Ishikawa (cell line): ENCODE data around the gene OAS3.

Experiments
- CEBPB ChIP-seq: IDR thresholded peaks from 2 replicates; pipeline ENCODE4 v1.6.1; 2012
- CREB1 ChIP-seq: IDR thresholded peaks from 2 replicates; pipeline ENCODE4 v1.6.1; 2012; ENCODE audit warnings: low read depth
- EGR1 ChIP-seq: IDR thresholded peaks from 2 replicates; pipeline ENCODE4 v1.6.1; 2012
- EP300 ChIP-seq: IDR thresholded peaks from 2 replicates; pipeline ENCODE4 v1.6.1; 2012; ENCODE audit warnings: borderline replicate concordance
- FOXM1 ChIP-seq: IDR thresholded peaks from 2 replicates; pipeline ENCODE4 v1.6.1; 2012; ENCODE audit warnings: low read depth, borderline replicate concordance
- MAX ChIP-seq: IDR thresholded peaks from 2 replicates; pipeline ENCODE4 v1.6.1; 2012
- NFIC ChIP-seq: IDR thresholded peaks from 2 replicates; pipeline ENCODE4 v1.6.1; 2012
- RAD21 ChIP-seq: IDR thresholded peaks from 2 replicates; pipeline ENCODE4 v1.6.1; 2012; ENCODE audit warnings: low read depth
- TAF1 ChIP-seq: IDR thresholded peaks from 2 replicates; pipeline ENCODE4 v1.6.1; 2012; ENCODE audit warnings: low read depth, mild to moderate bottlenecking
- TCF12 ChIP-seq: IDR thresholded peaks from 2 replicates; pipeline ENCODE4 v1.6.1; 2012; ENCODE audit warnings: low read depth
- TEAD4 ChIP-seq: IDR thresholded peaks from 2 replicates; pipeline ENCODE4 v1.6.1; 2012
- USF1 ChIP-seq: IDR thresholded peaks from 2 replicates; pipeline ENCODE4 v1.6.1; 2012
- YY1 ChIP-seq: IDR thresholded peaks from 2 replicates; pipeline ENCODE4 v1.6.1; 2012; ENCODE audit warnings: low read depth
- ZBTB7A ChIP-seq: IDR thresholded peaks from 2 replicates; pipeline ENCODE4 v1.6.1; 2012; ENCODE audit warnings: low read depth
- TF ChIP-seq, protein P1 (sequence below): IDR thresholded peaks from 2 replicates; pipeline ENCODE4 v1.6.1; 2012; ENCODE audit warnings: low read depth, mild to moderate bottlenecking

The OAS3 gene

DNA sequence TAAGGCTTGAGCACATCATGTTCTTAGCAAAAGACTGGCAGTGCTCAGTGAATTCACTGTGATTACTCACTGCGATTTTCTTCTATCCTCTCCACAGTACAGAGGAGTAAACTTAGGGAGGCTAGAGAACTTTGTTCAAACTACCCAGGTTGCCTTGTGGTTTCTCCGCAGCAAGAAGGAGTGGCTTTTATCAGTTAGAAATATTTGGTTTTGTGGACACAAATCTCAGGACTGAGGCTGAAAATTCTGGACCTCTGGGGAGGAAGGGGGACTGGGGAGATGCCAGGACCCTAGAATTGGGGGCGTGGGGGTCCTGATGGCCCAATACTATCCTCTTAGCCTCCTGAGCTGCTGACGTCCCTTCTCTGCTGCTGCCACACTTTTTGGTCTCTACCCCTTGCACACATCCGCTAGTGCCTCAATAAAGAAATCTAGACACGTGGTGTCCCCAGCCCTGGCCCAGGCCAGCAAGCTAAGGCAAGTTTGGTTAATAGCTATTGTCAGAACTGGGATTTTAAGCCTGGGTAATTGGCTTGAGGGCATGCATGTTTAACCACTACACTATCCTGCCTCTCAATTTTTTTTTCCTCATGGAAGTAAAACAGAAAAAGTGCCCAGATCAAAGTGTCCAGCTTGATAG, 40.9 kb downstream of the OAS3 start:
- no peak for TF ChIP-seq EGR1
- TF ChIP-seq CREB1, result no peak
- no peak for TF ChIP-seq USF1
- no peak for TF ChIP-seq NFIC
- TF ChIP-seq ZBTB7A, result no peak
- TF ChIP-seq FOXM1, result no peak
- TF ChIP-seq YY1, result no peak
- TF ChIP-seq, protein P1, sequence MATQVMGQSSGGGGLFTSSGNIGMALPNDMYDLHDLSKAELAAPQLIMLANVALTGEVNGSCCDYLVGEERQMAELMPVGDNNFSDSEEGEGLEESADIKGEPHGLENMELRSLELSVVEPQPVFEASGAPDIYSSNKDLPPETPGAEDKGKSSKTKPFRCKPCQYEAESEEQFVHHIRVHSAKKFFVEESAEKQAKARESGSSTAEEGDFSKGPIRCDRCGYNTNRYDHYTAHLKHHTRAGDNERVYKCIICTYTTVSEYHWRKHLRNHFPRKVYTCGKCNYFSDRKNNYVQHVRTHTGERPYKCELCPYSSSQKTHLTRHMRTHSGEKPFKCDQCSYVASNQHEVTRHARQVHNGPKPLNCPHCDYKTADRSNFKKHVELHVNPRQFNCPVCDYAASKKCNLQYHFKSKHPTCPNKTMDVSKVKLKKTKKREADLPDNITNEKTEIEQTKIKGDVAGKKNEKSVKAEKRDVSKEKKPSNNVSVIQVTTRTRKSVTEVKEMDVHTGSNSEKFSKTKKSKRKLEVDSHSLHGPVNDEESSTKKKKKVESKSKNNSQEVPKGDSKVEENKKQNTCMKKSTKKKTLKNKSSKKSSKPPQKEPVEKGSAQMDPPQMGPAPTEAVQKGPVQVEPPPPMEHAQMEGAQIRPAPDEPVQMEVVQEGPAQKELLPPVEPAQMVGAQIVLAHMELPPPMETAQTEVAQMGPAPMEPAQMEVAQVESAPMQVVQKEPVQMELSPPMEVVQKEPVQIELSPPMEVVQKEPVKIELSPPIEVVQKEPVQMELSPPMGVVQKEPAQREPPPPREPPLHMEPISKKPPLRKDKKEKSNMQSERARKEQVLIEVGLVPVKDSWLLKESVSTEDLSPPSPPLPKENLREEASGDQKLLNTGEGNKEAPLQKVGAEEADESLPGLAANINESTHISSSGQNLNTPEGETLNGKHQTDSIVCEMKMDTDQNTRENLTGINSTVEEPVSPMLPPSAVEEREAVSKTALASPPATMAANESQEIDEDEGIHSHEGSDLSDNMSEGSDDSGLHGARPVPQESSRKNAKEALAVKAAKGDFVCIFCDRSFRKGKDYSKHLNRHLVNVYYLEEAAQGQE, result no peak
- TF ChIP-seq TEAD4, result no peak
- TF ChIP-seq MAX, result no peak
- TF ChIP-seq TCF12, result no peak
- TF ChIP-seq RAD21, result no peak
- no peak for TF ChIP-seq CEBPB
- TF ChIP-seq EP300, result no peak

- no peak for TF ChIP-seq TEAD4
- no peak for TF ChIP-seq MAX
- TF ChIP-seq EGR1, result no peak
- no peak for TF ChIP-seq CREB1
- TF ChIP-seq YY1, result no peak
- TF ChIP-seq TCF12, result no peak
- TF ChIP-seq ZBTB7A, result no peak
- TF ChIP-seq NFIC, result no peak
- no peak for TF ChIP-seq EP300
- TF ChIP-seq CEBPB, result no peak
- no peak for TF ChIP-seq RAD21
- TF ChIP-seq, protein P1, result no peak
- TF ChIP-seq TAF1, result no peak
- TF ChIP-seq USF1, result no peak
- no peak for TF ChIP-seq FOXM1
Observed at GRCh38 chr12:112980491-112981158, 42.4 kb downstream of the OAS3 start.

DNA sequence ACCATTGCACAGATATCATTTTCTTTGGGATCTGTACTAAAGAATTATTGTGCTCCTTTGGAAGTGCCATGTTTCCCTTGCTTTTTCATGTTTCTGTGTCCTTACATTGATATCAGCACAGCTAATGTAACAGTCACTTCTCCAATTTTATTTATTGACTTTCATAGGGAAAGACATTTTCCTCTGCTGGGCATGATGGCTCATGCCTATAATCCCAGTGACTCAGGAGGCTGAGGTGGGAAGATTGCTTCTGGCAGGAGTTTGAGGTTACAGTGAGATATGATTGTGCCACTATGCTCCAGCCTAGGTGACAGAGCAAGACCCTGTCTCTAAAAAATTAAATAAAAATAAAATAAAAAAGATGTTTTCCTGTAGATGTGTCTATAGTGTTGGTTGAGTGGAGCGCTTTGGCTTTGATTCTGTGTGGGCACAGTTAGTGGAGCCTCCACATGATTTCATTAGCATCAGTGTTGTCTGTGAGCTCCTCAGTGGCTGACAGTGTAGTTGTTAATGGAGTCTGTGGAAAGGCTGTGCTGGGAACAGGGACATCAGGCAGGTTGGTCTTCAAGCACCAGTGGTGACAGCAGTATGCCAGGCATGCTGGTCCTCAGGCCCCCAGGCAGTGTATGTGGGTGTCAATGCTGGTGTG, 47.5 kb downstream of the OAS3 start:
- TF ChIP-seq, protein P1, result no peak
- no peak for TF ChIP-seq RAD21
- TF ChIP-seq CREB1, result no peak

- TF ChIP-seq EGR1, result no peak
- TF ChIP-seq NFIC, result no peak
- no peak for TF ChIP-seq ZBTB7A
- no peak for TF ChIP-seq FOXM1
- no peak for TF ChIP-seq TAF1
- no peak for TF ChIP-seq TEAD4
Observed at GRCh38 chr12:112986291-112986800, 48.1 kb downstream of the OAS3 start.
